Mesenchymal stem cell (in vitro differentiated cells and primary cell): ENCODE measurements around the gene HTR5A.

Experiments
- DNase-seq: peaks from one replicate; pipeline ENCODE4 v3.0.0-alpha.2; 2013
- H2AFZ ChIP-seq: one replicate; pipeline ENCODE4 v1.6.1; 2013; ENCODE audit warnings: low read depth, mild to moderate bottlenecking, control low read depth, inconsistent platforms, low read length, moderate library complexity
- H2AK5ac ChIP-seq: 2 replicates; pipeline ENCODE4 v1.6.1; 2013; ENCODE audit warnings: low read length, moderate library complexity, mild to moderate bottlenecking, inconsistent platforms; ENCODE audit not compliant: severe bottlenecking
- H2BK120ac ChIP-seq: one replicate; pipeline ENCODE4 v1.6.1; 2013; ENCODE audit warnings: low read depth, mild to moderate bottlenecking, inconsistent platforms, low read length, moderate library complexity
- H2BK12ac ChIP-seq, 2 experiments: one replicate each; pipeline ENCODE4 v1.6.1; 2013; ENCODE audit warnings: inconsistent platforms in 2 of 2, low read length in 2 of 2, mild to moderate bottlenecking in 2 of 2, moderate library complexity in 2 of 2, control low read depth in 1 of 2
- H2BK15ac ChIP-seq: one replicate; pipeline ENCODE4 v1.6.1; 2013; ENCODE audit warnings: mild to moderate bottlenecking, low read depth, inconsistent platforms; ENCODE audit not compliant: poor library complexity, severe bottlenecking
- H2BK5ac ChIP-seq: 2 replicates; pipeline ENCODE4 v1.6.1; 2013; ENCODE audit warnings: low read depth, mild to moderate bottlenecking, low read length, control low read depth, inconsistent platforms; ENCODE audit not compliant: poor library complexity, severe bottlenecking
- H3K14ac ChIP-seq, 2 experiments: one replicate each; pipeline ENCODE4 v1.6.1; 2013; ENCODE audit warnings: inconsistent platforms in 2 of 2, low read length in 2 of 2, control low read depth in 1 of 2, mild to moderate bottlenecking in 1 of 2, moderate library complexity in 1 of 2
- H3K18ac ChIP-seq, 2 experiments: one replicate each; pipeline ENCODE4 v1.6.1; 2013; ENCODE audit warnings: inconsistent platforms in 2 of 2, low read length in 2 of 2, control low read depth in 1 of 2, low read depth in 1 of 2, mild to moderate bottlenecking in 1 of 2
- H3K23ac ChIP-seq, 2 experiments: one replicate each; pipeline ENCODE4 v1.6.1; 2013; ENCODE audit warnings: inconsistent platforms in 2 of 2, low read length in 2 of 2, mild to moderate bottlenecking in 2 of 2, moderate library complexity in 2 of 2, control low read depth in 1 of 2
- H3K27ac ChIP-seq: 2 replicates; pipeline ENCODE4 v1.5.1; 2013; ENCODE audit warnings: mild to moderate bottlenecking, moderate library complexity, low read length, control low read depth, inconsistent platforms; ENCODE audit not compliant: poor library complexity, severe bottlenecking
- H3K27me3 ChIP-seq, 2 experiments: 2 replicates each; pipeline versions ENCODE4 v1.6.1 to v1.7.0; 2013; ENCODE audit warnings: low read length in 2 of 2, mild to moderate bottlenecking in 2 of 2, moderate library complexity in 2 of 2, control low read depth in 1 of 2, inconsistent platforms in 1 of 2; ENCODE audit not compliant: control insufficient read depth in 1 of 2, insufficient read depth in 1 of 2
- H3K36me3 ChIP-seq, 2 experiments: 2 replicates each; pipeline versions ENCODE4 v1.6.1 to v1.7.0; 2013; ENCODE audit warnings: low read length in 2 of 2, control low read depth in 1 of 2, inconsistent platforms in 1 of 2, low read depth in 1 of 2, mild to moderate bottlenecking in 1 of 2; ENCODE audit not compliant: insufficient read depth in 2 of 2, control insufficient read depth in 1 of 2
- H3K4ac ChIP-seq, 2 experiments: one replicate each; pipeline ENCODE4 v1.6.1; 2013; ENCODE audit warnings: inconsistent platforms in 2 of 2, low read length in 2 of 2, mild to moderate bottlenecking in 2 of 2, moderate library complexity in 2 of 2, control low read depth in 1 of 2, low read depth in 1 of 2
- H3K4me1 ChIP-seq: 2 replicates; pipeline ENCODE4 v1.6.1; 2013; ENCODE audit warnings: low read depth, low read length, control low read depth; ENCODE audit not compliant: control insufficient read depth, insufficient read depth
- H3K4me2 ChIP-seq: 2 replicates; pipeline ENCODE4 v1.6.1; 2013; ENCODE audit warnings: low read length, mild to moderate bottlenecking, inconsistent platforms; ENCODE audit not compliant: poor library complexity, severe bottlenecking
- H3K4me3 ChIP-seq, 2 experiments: 2 replicates each; pipeline versions ENCODE4 v1.5.1 to v1.7.0; 2013; ENCODE audit warnings: low read length in 2 of 2, mild to moderate bottlenecking in 2 of 2, control low read depth in 1 of 2, low read depth in 1 of 2; ENCODE audit not compliant: insufficient read depth in 1 of 2
- H3K79me1 ChIP-seq: replicated peaks from 2 replicates; pipeline ENCODE4 v1.6.1; 2013; ENCODE audit warnings: mild to moderate bottlenecking, control low read depth, low read length, inconsistent platforms; ENCODE audit not compliant: poor library complexity, severe bottlenecking
- H3K9ac ChIP-seq: 2 replicates; pipeline ENCODE4 v1.7.0; 2013; ENCODE audit warnings: mild to moderate bottlenecking, low read length, moderate library complexity
- H3K9me3 ChIP-seq: 2 replicates; pipeline ENCODE4 v1.7.0; 2013; ENCODE audit warnings: mild to moderate bottlenecking, low read length; ENCODE audit not compliant: control insufficient read depth
- H4K8ac ChIP-seq: one replicate; pipeline ENCODE4 v1.6.1; 2013; ENCODE audit warnings: inconsistent platforms, mild to moderate bottlenecking, low read length, moderate library complexity
- H4K91ac ChIP-seq: one replicate; pipeline ENCODE4 v1.6.1; 2013; ENCODE audit warnings: mild to moderate bottlenecking, low read length, inconsistent platforms
- WGBS: methylation state at CpG from one replicate; pipeline ENCODE4 v1.1.7; 2013; ENCODE audit warnings: mixed read lengths; 5-methylcytosine and 5-hydroxymethylcytosine counted together

The HTR5A gene

GRCh38 chr7:155122831-155123230 is 52.7 kb downstream of the HTR5A start:
- Histone ChIP-seq H4K8ac (no peak overlapping the region), H3K18ac (no peak overlapping the region), H3K14ac (no peak overlapping the region), H3K4me1 (no peaks in the 10 kb centered on the region), H2BK120ac (no peak overlapping the region), H2AK5ac (no peak overlapping the region), H4K91ac (no peak overlapping the region), H3K4me2 (no peak overlapping the region), H3K27me3 (no peaks in the 10 kb centered on the region), H2BK12ac (no peak overlapping the region), H3K79me1 (no peaks in the 10 kb centered on the region), H3K4me3 (no peak overlapping the region), H2BK15ac (no peak overlapping the region), H3K9me3 (peaks cover 16% of the 10 kb centered on the region), H3K27ac (no peak overlapping the region), H3K23ac (no peak overlapping the region), H3K36me3 (no peaks in the 10 kb centered on the region), H2AFZ (no peak overlapping the region), H3K4ac (no peak overlapping the region), H3K9ac (no peak overlapping the region), H2BK5ac (no peak overlapping the region)
- DNase-seq = no peak
- WGBS = 44% methylated on average over 5 of the region's 5 CpGs

GRCh38 chr7:155123413-155123812 is 53.3 kb downstream of the HTR5A start:
- no peak overlapping the region for H2BK5ac ChIP-seq
- no peak overlapping the region for H3K9ac ChIP-seq
- H3K4ac ChIP-seq = no peak overlapping the region
- no peak overlapping the region for H2AFZ ChIP-seq
- H3K9me3 ChIP-seq = peaks cover 16% of the 10 kb centered on the region
- no peak overlapping the region for H4K91ac ChIP-seq
- no peaks in the 10 kb centered on the region for H3K79me1 ChIP-seq
- DNase-seq = no peak
- H3K4me2 ChIP-seq = no peak overlapping the region
- H2BK120ac ChIP-seq = no peak overlapping the region
- no peak overlapping the region for H3K18ac ChIP-seq
- H3K27me3 ChIP-seq = no peaks in the 10 kb centered on the region
- no peak overlapping the region for H2BK12ac ChIP-seq
- H3K27ac ChIP-seq = no peak overlapping the region
- no peaks in the 10 kb centered on the region for H3K4me1 ChIP-seq
- no peak overlapping the region for H4K8ac ChIP-seq
- no peak overlapping the region for H3K14ac ChIP-seq
- no peak overlapping the region for H2BK15ac ChIP-seq
- no peak overlapping the region for H3K23ac ChIP-seq
- no peak overlapping the region for H3K4me3 ChIP-seq
- no peaks in the 10 kb centered on the region for H3K36me3 ChIP-seq
- WGBS = 75% methylated on average over 1 of the region's 1 CpG
- no peak overlapping the region for H2AK5ac ChIP-seq

- peaks cover 16% of the 10 kb centered on the region for H3K9me3 ChIP-seq
- H3K27ac ChIP-seq = no peak overlapping the region
- H2AFZ ChIP-seq = no peak overlapping the region
- H3K14ac ChIP-seq = no peak overlapping the region
- 78% methylated on average over 8 of the region's 8 CpGs for WGBS
- no peak overlapping the region for H4K91ac ChIP-seq
- H2AK5ac ChIP-seq = no peak overlapping the region
- DNase-seq = no peak
- no peaks in the 10 kb centered on the region for H3K27me3 ChIP-seq
- H4K8ac ChIP-seq = no peak overlapping the region
- H3K36me3 ChIP-seq = no peaks in the 10 kb centered on the region
- H3K23ac ChIP-seq = no peak overlapping the region
- H3K18ac ChIP-seq = no peak overlapping the region
- no peak overlapping the region for H3K4me2 ChIP-seq
- H3K9ac ChIP-seq = no peak overlapping the region
- H3K4me3 ChIP-seq = no peak overlapping the region
- no peak overlapping the region for H2BK120ac ChIP-seq
- H2BK12ac ChIP-seq = no peak overlapping the region
- no peak overlapping the region for H3K4ac ChIP-seq
- no peak overlapping the region for H2BK15ac ChIP-seq
- H3K79me1 ChIP-seq = no peaks in the 10 kb centered on the region
- no peaks in the 10 kb centered on the region for H3K4me1 ChIP-seq
- no peak overlapping the region for H2BK5ac ChIP-seq
Measured at GRCh38 chr7:155124706-155125105, 54.6 kb downstream of the HTR5A start.

GRCh38 chr7:155129186-155129585 is 59.1 kb downstream of the HTR5A start:
- Histone ChIP-seq H3K4me1 (no peaks in the 10 kb centered on the region), H3K27me3 (no peaks in the 10 kb centered on the region), H2BK120ac (no peak overlapping the region), H3K9me3 (no peaks in the 10 kb centered on the region), H4K8ac (no peak overlapping the region), H2AK5ac (no peak overlapping the region), H4K91ac (no peak overlapping the region), H3K23ac (no peak overlapping the region), H3K14ac (no peak overlapping the region), H3K4me3 (no peak overlapping the region), H3K4ac (no peak overlapping the region), H3K36me3 (no peaks in the 10 kb centered on the region), H2AFZ (no peak overlapping the region), H3K9ac (no peak overlapping the region), H2BK5ac (no peak overlapping the region), H2BK15ac (no peak overlapping the region), H3K79me1 (no peaks in the 10 kb centered on the region), H2BK12ac (no peak overlapping the region), H3K27ac (no peak overlapping the region), H3K4me2 (no peak overlapping the region), H3K18ac (no peak overlapping the region)
- 87% methylated on average over 7 of the region's 10 CpGs for WGBS
- DNase-seq = no peak
